Measurements from ENCODE around the gene POLR2J. TPM values are rescaled to one million over a fixed set of nuclear protein-coding genes. Genes with fewer than 3 reads are reported as not detected.

The POLR2J gene
- total RNA-seq, 4 donors from 2014 or later: 6.7 to 24.1 (median 19.9) TPM

- WGBS, 2 donors (ENCODE audit: low coverage in 1 of 2): 46% methylated on average over 6 of the region's 17 CpGs; no CpG with 5 or more reads in 1 of the 2 donors
- peaks cover 0 to 31% (median 4%) of the 10 kb centered on the region in 3 donors for H3K4me1 ChIP-seq
Measured at GRCh38 chr7:102431617-102432298, 47.0 kb downstream of the POLR2J start.

GRCh38 chr7:102429141-102429899, 49.4 kb downstream of the POLR2J start:
- H3K27me3 ChIP-seq: no peaks in the 10 kb centered on the region
- peaks cover 0 to 29% (median 4%) of the 10 kb centered on the region in 3 donors for H3K4me1 ChIP-seq
- no peak for TF ChIP-seq CTCF (IDR thresholded peaks at IDR 0.05)
- TF ChIP-seq EP300 (IDR thresholded peaks at IDR 0.05): no peak
- no peak for TF ChIP-seq POLR2A (IDR thresholded peaks at IDR 0.05)
- TF ChIP-seq POLR2AphosphoS5 (IDR thresholded peaks at IDR 0.05): no peak
- peaks cover 0 to 37% of the 10 kb centered on the region in 2 donors for H3K36me3 ChIP-seq
- WGBS, 2 donors (ENCODE audit: low coverage in 1 of 2): 83 to 87% methylated on average over 5 to 10 of the region's 10 CpGs
- no peaks in the 10 kb centered on the region for H3K9me3 ChIP-seq
- no peak for ATAC-seq
- H3K4me3 ChIP-seq: no peak overlapping the region
- H3K27ac ChIP-seq: no peak overlapping the region

More at GRCh38 chr7:102431617-102432298, 47.0 kb downstream of the POLR2J start:
- TF ChIP-seq EP300 (IDR thresholded peaks at IDR 0.05): no peak
- TF ChIP-seq POLR2AphosphoS5 (IDR thresholded peaks at IDR 0.05): no peak
- no peak for TF ChIP-seq CTCF (IDR thresholded peaks at IDR 0.05)
- TF ChIP-seq POLR2A (IDR thresholded peaks at IDR 0.05): no peak
- Histone ChIP-seq H3K27ac (peak overlapping the region in 3 of 4 donors; percentile 3 to 19 (median 8)), H3K4me3 (no peak overlapping the region), H3K27me3 (no peaks in the 10 kb centered on the region), H3K9me3 (no peaks in the 10 kb centered on the region), H3K36me3 (peaks cover 0 to 13% of the 10 kb centered on the region in 2 donors)
- ATAC-seq: no peak

GRCh38 chr7:102427019-102427405, 51.7 kb downstream of the POLR2J start:
- peak overlapping the region in 2 of 4 donors; percentile 12 to 26 for H3K27ac ChIP-seq
- H3K4me1 ChIP-seq: peaks cover 0 to 9% (median 0%) of the 10 kb centered on the region in 3 donors
- no peak for ATAC-seq

GRCh38 chr7:102426268-102427018, 52.3 kb downstream of the POLR2J start:
- Histone ChIP-seq H3K27ac (peak overlapping the region in 2 of 4 donors; percentile 12 to 53), H3K4me3 (no peak overlapping the region), H3K9me3 (no peaks in the 10 kb centered on the region), H3K27me3 (no peaks in the 10 kb centered on the region), H3K4me1 (peaks cover 0 to 4% (median 0%) of the 10 kb centered on the region in 3 donors), H3K36me3 (peaks cover 0 to 60% of the 10 kb centered on the region in 2 donors)
- WGBS, 2 donors (ENCODE audit: low coverage in 1 of 2): 70 to 84% methylated on average over 9 to 13 of the region's 16 CpGs
- ATAC-seq: peak; percentile 7
- TF ChIP-seq POLR2AphosphoS5 (IDR thresholded peaks at IDR 0.05) (no peak), CTCF (IDR thresholded peaks at IDR 0.05) (no peak), EP300 (IDR thresholded peaks at IDR 0.05) (no peak), POLR2A (IDR thresholded peaks at IDR 0.05) (no peak)

More at GRCh38 chr7:102427019-102427405, 51.7 kb downstream of the POLR2J start:
- WGBS, 2 donors (ENCODE audit: low coverage in 1 of 2): 88 to 93% methylated on average over 3 to 5 of the region's 5 CpGs
- no peak overlapping the region for H3K4me3 ChIP-seq
- H3K36me3 ChIP-seq: peaks cover 0 to 55% of the 10 kb centered on the region in 2 donors
- no peak for TF ChIP-seq CTCF (IDR thresholded peaks at IDR 0.05)
- no peak for TF ChIP-seq EP300 (IDR thresholded peaks at IDR 0.05)
- no peak for TF ChIP-seq POLR2A (IDR thresholded peaks at IDR 0.05)
- no peak for TF ChIP-seq POLR2AphosphoS5 (IDR thresholded peaks at IDR 0.05)
- no peaks in the 10 kb centered on the region for H3K27me3 ChIP-seq
- H3K9me3 ChIP-seq: no peaks in the 10 kb centered on the region

Data from gastroesophageal sphincter (tissue), 4 donors.